HG02938 (cell line): ENCODE data around the gene PRELID3B.

Source experiments
- ATAC-seq: cut with Tn5 transposase; IDR thresholded peaks from one replicate; pipeline ENCODE4 v1.9.1; 2021; ENCODE audit warnings: mild to moderate bottlenecking, moderate library complexity; ENCODE audit not compliant: unreplicated experiment

Gene PRELID3B

DNA sequence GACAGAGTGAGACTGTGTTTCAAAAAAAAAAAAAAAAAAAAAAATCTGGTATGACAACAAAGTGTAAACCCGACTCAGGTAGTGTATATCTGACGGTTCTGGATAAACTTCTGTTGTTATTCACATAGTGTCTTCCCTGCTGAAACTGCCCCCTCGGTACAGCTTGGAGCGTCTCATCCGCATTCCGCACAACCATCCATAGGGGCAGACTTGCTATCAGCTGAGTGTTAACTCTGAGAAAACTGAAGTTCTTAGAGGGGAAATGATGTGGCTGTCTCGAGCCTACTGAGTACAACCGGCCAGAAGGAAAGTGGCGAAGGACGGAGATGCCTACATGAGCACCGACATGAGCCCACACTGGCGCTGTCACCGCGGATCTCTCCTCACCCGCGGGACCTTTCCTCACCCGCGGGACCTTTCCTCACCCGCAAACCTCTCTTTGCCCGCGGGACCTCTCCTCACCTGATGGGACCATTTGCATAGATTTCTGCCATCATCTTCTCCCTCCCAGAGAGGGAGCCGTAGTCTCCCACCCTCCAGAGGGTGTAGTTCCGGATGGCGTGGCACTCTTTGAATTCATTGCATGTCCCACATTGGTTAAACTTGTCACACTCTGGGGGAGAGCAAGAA, 45.3 kb downstream of the PRELID3B start:
- ATAC-seq: no peak

DNA sequence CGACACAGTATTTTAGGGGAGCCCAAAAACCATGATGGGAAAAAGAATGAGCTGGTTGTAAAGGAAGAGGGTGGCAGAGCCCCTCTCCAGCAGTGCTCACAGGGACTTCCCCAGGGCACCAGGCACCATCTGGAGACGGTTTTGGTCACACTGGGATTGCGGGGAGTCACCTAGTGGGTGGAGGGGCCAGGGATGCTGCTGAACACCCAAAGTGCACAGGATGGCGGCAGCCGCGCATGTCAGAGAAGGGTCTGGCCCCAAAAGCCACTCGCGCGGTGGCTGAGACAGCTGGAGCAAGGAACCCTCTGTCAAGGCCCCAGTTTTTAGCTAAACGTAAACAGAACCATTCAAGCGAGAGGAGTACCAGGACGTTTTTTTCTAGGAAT, 46.4 kb downstream of the PRELID3B start:
- ATAC-seq: no peak

GRCh38 chr20:58995461-58996225, 46.9 kb downstream of the PRELID3B start:
- ATAC-seq: no peak

DNA sequence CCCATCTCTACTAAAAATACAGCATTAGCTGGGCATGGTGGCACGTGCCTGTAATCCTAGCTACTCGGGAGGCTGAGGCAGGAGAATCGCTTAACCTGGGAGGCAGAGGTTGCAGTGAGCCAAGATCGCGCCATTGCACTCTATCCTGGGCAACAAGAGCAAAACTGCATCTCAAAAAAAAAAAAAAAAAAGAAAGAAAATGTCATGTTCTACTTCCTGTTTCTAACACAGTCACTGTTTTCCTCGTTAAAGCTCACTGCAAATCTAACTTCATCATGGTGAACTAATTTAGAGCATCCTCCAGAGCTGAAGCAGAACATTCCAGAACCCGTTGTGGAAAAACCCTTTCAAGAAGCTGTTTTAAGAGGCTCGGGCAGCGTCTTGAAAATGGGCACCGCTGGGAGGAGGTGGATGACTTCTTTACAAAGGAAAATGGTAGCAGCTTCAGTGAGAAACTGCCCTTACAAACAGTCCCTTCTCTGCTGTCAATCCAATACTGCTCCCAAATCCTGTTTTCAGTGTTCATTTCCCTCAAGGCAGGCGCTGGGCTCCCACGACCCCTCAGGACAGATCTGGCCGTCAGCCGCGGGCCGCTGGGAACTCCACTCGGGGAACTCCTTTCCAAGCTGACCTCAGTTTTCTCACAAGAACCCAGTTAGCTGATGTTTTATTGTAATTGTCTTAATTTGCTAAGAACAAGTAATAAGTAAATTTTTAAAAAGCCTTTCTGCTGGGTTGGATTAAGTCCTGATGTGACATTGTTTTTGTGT, 48.0 kb downstream of the PRELID3B start:
- no peak for ATAC-seq

DNA sequence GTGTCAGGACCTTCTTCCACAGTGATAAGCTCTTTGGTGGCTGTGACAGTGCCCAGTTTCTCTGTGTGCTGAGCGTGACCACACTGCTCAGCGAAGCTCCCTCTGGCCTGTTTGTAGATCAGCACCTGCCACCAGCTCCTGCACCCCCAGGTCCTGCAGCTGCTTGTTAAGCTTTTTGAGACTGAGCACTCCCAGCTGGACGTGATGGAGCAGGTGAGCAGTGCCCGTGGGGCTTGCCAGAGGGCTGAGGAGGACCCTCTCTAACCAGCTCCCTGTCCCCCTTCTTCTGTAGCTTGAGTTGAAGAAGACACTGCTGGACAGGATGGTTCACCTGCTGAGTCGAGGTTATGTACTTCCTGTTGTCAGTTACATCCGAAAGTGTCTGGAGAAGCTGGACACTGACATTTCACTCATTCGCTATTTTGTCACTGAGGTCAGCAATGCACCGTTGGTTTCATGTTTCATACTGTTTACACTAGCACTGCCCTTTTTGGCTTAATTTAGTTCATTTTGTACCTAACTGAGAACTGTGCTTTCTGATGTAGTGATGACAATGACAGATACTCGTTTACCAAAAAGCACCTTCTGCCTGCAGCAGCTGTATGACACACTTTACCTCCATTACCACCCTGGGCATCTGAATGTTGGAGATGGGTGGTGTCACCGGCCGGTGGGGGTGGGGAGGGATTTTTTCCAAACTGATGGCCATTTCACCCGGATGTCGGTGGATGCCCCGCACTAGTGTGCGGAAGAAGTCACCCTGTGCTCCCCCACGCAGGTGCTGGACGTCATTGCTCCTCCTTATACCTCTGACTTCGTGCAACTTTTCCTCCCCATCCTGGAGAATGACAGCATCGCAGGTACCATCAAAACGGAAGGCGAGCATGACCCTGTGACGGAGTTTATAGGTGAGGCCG, 49.0 kb downstream of the PRELID3B start:
- peak; percentile 53 for ATAC-seq

DNA sequence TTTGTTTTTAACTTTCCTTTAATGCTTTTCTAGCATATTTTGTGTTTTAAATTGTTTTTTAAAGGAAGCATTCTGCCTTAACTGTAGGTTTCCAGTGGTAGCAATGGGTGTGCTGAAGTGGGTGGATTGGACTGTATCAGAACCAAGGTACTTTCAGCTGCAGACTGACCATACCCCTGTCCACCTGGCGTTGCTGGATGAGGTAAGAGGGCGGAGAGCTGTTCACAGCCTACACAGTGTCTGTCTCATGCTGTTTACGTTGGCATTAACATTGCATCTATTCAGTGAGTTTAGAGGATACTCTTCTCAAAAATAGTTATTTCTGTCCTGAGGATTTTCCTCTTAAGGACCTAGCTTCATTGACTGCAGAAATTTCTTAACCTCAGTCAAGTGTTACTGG, 49.7 kb downstream of the PRELID3B start:
- no peak for ATAC-seq

GRCh38 chr20:58991715-58992114, 50.9 kb downstream of the PRELID3B start:
- ATAC-seq: no peak

DNA sequence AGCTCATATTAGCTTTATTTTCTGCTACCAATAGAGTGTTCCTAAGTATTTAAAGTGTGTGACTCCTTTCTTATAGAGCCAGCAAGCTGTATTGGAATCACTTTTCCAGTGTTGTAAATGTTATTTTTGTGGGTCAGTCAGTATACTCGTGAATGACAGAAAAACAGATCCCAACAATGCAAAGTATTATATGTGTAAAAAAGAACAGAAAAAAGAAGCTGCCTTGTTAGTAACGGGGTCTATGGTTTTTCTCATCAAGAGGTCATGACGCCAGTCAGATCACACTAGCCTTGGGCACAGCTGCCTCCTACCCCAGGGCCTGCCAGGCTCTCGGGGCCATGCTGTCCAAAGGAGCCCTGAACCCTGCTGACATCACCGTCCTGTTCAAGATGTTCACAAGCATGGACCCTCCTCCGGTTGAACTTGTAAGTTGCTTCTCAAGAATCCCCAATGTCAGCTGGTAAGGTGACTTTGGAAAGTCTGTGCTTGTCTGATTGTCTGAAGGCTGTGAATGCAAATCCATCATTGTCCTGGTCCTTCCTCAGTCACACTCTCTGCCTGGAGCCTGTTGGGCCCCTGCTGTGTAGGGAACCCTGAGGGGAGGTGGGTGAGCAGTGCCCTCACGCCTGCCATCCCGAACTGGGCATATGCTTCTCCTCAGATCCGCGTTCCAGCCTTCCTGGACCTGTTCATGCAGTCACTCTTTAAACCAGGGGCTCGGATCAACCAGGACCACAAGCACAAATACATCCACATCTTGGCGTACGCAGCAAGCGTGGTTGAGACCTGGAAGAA, 51.7 kb downstream of the PRELID3B start:
- no peak for ATAC-seq

GRCh38 chr20:58989196-58989595, 53.4 kb downstream of the PRELID3B start:
- ATAC-seq: no peak

DNA sequence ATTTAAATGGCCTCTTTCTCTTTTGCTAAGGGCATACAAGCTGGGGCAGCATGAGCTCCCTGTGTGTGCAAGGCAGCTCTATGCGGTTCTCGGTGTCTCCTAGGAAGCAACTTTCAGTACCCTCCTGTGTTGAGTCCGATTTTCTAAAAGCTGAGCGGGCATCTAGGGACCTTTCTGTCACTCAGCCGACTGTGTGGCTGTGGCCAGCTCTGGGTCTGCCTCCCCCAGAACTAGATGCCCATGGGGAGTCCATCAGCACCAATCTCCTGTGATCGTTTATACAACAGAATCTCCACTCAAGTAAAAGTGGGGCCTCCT, 54.1 kb downstream of the PRELID3B start:
- no peak for ATAC-seq

DNA sequence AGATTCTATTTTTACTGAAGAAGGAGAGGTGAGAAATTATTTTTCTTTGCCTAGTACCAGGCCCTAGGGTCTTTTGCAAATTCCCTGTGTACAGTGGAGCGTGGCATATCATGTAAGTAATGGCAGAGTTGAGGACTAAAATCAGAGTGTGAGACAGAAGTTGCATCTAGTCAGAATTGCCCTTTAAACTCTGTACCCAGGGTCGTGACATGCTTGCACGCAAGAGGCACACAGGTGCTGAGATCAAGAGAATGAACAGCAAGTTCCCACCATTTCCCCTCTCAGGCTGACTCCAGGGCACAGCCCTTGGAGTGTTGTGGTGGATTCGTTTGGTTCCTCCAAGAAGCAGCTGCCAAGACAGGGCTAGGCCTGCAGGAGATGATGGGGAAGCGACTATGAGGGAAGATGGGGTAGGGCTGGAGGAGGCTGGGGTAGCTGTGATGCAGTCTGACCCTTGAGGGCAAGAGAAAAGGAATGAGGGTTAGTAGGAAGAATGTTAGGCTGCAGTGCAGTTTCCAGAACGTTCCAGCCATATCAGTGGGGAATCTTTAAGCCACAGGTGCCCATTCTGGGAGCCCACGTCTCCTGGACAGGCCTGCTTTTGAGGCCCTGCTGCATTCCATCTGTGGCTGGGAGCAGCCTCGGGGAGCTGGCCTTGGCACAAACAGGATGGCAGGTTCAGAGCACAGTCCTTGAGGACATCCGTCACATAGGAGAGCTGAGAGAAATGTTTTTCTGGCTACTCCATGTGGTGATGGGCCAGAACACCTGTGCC, 54.6 kb downstream of the PRELID3B start:
- ATAC-seq: no peak

DNA sequence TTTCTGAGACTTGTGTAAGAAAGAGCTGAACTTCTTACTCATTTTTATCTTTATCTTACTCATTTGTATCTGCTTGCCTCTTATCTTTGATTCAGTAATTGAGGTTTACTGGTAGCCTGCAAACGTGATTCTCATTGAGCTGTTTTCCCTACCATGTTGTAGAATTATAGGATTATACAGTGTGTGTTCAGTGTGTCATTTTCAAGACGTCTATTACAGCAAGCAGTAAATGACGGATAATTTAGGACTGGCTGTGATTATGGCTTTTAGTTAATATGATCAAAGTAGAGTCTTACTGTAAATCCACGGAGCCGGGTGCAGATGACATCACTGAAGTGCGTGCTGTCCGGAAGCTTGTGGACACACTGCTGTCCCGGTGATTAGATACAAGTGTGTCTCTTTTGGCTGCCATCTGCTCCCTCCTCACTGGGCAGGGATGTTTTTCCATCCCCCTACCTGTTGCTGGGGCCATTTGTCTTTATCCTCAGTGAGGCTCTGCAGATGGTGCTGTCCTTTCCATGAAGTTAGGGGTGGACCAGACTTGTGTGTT, 55.5 kb downstream of the PRELID3B start:
- no peak for ATAC-seq

- ATAC-seq: no peak
Measured at GRCh38 chr20:58986286-58986967, 56.2 kb downstream of the PRELID3B start.

GRCh38 chr20:58985656-58986055, 56.9 kb downstream of the PRELID3B start:
- no peak for ATAC-seq

DNA sequence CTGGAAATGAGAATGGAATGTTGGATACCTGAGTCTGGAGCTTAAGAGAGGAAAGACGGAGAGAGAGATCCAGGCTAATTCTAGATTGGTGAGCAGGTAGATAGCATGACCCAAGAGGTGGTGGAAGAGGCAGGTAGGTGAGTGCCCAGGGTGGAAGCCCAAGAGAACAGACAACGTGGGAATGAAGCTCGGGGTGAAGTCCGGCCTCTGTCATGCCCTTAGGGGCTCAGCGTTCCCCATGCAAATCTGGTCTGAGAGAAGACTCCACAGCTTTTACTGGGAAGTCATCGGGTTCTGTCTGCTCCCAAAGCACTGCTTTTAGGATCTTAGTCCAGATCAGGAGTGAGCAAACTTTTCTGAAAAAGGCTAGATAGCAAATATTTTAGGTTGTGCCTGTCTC, 57.9 kb downstream of the PRELID3B start:
- ATAC-seq: no peak
